Endodermal cell (in vitro differentiated cells): Measurements from ENCODE around the gene AHRR. TPM values are rescaled to one million over a fixed set of nuclear protein-coding genes. Genes with fewer than 3 reads are reported as not detected.

Source experiments
- DNase-seq: peaks from one replicate; pipeline ENCODE4 v3.0.0-alpha.2; 2017
- H3K27ac ChIP-seq: 2 replicates; pipeline ENCODE4 v1.5.1; 2013; ENCODE audit warnings: mild to moderate bottlenecking, low read depth, low read length, moderate library complexity
- H3K27me3 ChIP-seq: 2 replicates; pipeline ENCODE4 v1.6.1; 2013; ENCODE audit warnings: mild to moderate bottlenecking, low read length, moderate library complexity; ENCODE audit not compliant: insufficient read depth, control insufficient read depth, poor library complexity, severe bottlenecking
- H3K36me3 ChIP-seq: 2 replicates; pipeline ENCODE4 v1.7.0; 2013; ENCODE audit warnings: mild to moderate bottlenecking, low read length, moderate library complexity; ENCODE audit not compliant: control insufficient read depth, insufficient read depth
- H3K4me1 ChIP-seq: one replicate; pipeline ENCODE4 v1.7.0; 2013; ENCODE audit warnings: low read length; ENCODE audit not compliant: control insufficient read depth, insufficient read depth
- H3K4me3 ChIP-seq: 2 replicates; pipeline ENCODE4 v1.5.1; 2013; ENCODE audit warnings: mild to moderate bottlenecking, low read length, moderate library complexity
- H3K9ac ChIP-seq: 2 replicates; pipeline ENCODE4 v1.6.1; 2013; ENCODE audit warnings: mild to moderate bottlenecking, low read length, moderate library complexity; ENCODE audit not compliant: poor library complexity, severe bottlenecking; ENCODE audit errors: extremely low read depth
- H3K9me3 ChIP-seq: 2 replicates; pipeline ENCODE4 v1.6.1; 2013; ENCODE audit warnings: mild to moderate bottlenecking, low read length, moderate library complexity; ENCODE audit not compliant: control insufficient read depth
- H3K27ac Mint-ChIP-seq: 2 replicates; pipeline ENCODE4 v1.8.0; 2020; ENCODE audit warnings: mixed read lengths
- H3K27me3 Mint-ChIP-seq: 2 replicates; pipeline ENCODE4 v1.8.0; 2021; ENCODE audit warnings: mild to moderate bottlenecking, mixed read lengths; ENCODE audit not compliant: insufficient read depth
- H3K36me3 Mint-ChIP-seq: 2 replicates; pipeline ENCODE4 v1.8.0; 2020; ENCODE audit warnings: low read depth, mixed read lengths
- H3K4me1 Mint-ChIP-seq: 2 replicates; pipeline ENCODE4 v1.8.0; 2020; ENCODE audit warnings: mixed read lengths
- H3K4me3 Mint-ChIP-seq: 2 replicates; pipeline ENCODE4 v1.8.0; 2020; ENCODE audit warnings: mild to moderate bottlenecking, moderate library complexity, mixed read lengths
- H3K9me3 Mint-ChIP-seq: 2 replicates; pipeline ENCODE4 v1.8.0; 2020; ENCODE audit warnings: mild to moderate bottlenecking, mixed read lengths
- WGBS, 2 experiments: methylation state at CpG; one replicate each; pipeline versions ENCODE4 v1.1.5 to v1.1.7; 2013; ENCODE audit warnings: missing lambda C conversion rate in 2 of 2, mixed read lengths in 1 of 2; ENCODE audit not compliant: insufficient coverage in 1 of 2, insufficient read length in 1 of 2; 5-methylcytosine and 5-hydroxymethylcytosine counted together
- total RNA-seq, 2 donors: library from RNA; stranded (reverse); fragmentation: NEBNext Ultra II Directional in 1 of 2; extraction: Animal tissue kit (Norgen Biotek cat#: 25700) in 1 of 2; gene quantifications; 2 replicates in 1 of 2; 3 replicates in 1 of 2; pipeline ENCODE4 v1.2.1, GENCODE V29; 2021
- TF ChIP-seq, protein P1 (sequence below): fragments of 200-600 bp; sonication (generic); conservative IDR thresholded peaks from 2 replicates; pipeline ENCODE4 v1.5.0; 2021; ENCODE audit warnings: antibody characterized with exemption, mild to moderate bottlenecking

The AHRR gene
- total RNA-seq, 2 donors from 2014 or later, result 1.4 to 2.0 TPM

DNA sequence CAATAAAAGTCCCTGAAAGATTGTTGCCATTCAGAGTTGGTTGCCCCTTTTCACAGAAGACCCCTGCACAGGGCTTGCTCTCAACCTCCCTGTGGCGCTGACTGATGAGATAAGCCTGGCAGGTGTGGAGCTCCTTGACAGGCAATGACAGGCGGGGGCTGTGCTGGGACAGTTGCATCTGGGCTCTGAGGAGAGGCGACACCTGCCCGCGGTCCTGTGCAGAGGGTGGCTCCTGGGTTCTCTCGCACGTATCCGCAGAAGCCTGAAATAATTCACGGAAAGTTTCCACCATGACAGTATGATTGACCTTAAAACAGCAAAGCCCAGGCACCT lies 101.7 kb downstream of the AHRR start:
- no peak overlapping the region for H3K4me3 ChIP-seq
- no peak overlapping the region for H3K27ac ChIP-seq
- no peaks in the 10 kb centered on the region for H3K4me1 Mint-ChIP-seq

DNA sequence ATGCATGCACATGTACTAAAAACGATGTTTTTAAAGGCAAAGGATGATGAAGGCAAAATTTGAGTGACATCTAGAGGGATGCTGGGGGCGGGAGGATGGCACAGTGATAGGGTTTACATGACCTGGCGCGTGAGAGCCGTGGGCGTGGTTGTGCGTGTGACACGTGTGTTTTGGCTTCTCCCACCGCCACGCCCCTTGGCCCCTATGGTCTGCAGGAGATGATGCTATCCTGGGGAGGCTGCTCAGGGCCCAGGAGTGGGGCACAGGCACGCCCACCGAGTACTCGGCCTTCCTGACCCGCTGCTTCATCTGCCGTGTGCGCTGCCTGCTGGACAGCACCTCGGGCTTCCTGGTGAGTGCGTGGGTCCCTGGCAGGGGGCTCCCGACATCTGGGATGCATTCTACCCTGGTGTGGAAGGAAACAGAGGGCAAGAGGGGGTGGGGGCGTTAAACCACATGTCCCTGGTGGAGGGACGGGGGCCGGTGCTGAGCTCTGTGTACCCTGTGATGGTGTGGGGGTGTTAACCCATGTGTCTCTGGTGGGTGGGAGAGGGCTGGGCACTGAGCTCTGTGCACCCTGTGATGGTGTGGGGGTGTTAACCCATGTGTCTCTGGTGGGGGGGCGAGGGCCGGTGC lies 102.2 kb downstream of the AHRR start:
- H3K4me1 ChIP-seq, result no peaks in the 10 kb centered on the region
- 91 to 94% methylated on average over 17 to 24 of the region's 24 CpGs for WGBS, 2 experiments
- H3K36me3 Mint-ChIP-seq, result no peaks in the 10 kb centered on the region
- no peaks in the 10 kb centered on the region for H3K27me3 Mint-ChIP-seq
- H3K4me3 Mint-ChIP-seq, result no peak overlapping the region
- no peak overlapping the region for H3K27ac Mint-ChIP-seq
- no peaks in the 10 kb centered on the region for H3K4me1 Mint-ChIP-seq
- no peaks in the 10 kb centered on the region for H3K36me3 ChIP-seq
- DNase-seq, result peak; percentile 29
- no peaks in the 10 kb centered on the region for H3K9me3 Mint-ChIP-seq
- H3K4me3 ChIP-seq, result no peak overlapping the region
- H3K9me3 ChIP-seq, result no peaks in the 10 kb centered on the region
- TF ChIP-seq, protein P1, sequence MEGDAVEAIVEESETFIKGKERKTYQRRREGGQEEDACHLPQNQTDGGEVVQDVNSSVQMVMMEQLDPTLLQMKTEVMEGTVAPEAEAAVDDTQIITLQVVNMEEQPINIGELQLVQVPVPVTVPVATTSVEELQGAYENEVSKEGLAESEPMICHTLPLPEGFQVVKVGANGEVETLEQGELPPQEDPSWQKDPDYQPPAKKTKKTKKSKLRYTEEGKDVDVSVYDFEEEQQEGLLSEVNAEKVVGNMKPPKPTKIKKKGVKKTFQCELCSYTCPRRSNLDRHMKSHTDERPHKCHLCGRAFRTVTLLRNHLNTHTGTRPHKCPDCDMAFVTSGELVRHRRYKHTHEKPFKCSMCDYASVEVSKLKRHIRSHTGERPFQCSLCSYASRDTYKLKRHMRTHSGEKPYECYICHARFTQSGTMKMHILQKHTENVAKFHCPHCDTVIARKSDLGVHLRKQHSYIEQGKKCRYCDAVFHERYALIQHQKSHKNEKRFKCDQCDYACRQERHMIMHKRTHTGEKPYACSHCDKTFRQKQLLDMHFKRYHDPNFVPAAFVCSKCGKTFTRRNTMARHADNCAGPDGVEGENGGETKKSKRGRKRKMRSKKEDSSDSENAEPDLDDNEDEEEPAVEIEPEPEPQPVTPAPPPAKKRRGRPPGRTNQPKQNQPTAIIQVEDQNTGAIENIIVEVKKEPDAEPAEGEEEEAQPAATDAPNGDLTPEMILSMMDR, result no peak
- no peaks in the 10 kb centered on the region for H3K27me3 ChIP-seq
- no peak overlapping the region for H3K9ac ChIP-seq
- no peak overlapping the region for H3K27ac ChIP-seq

More for the DNA sequence above, 101.7 kb downstream of the AHRR start:
- no peak overlapping the region for H3K27ac Mint-ChIP-seq
- WGBS, 2 experiments, result 93 to 97% methylated on average over 6 to 9 of the region's 9 CpGs
- Histone ChIP-seq H3K27me3 (no peaks in the 10 kb centered on the region), H3K36me3 (no peaks in the 10 kb centered on the region), H3K9ac (no peak overlapping the region), H3K9me3 (no peaks in the 10 kb centered on the region), H3K4me1 (no peaks in the 10 kb centered on the region)
- H3K27me3 Mint-ChIP-seq, result no peaks in the 10 kb centered on the region
- TF ChIP-seq, protein P1, result no peak
- no peaks in the 10 kb centered on the region for H3K9me3 Mint-ChIP-seq
- H3K36me3 Mint-ChIP-seq, result no peaks in the 10 kb centered on the region
- DNase-seq, result no peak
- H3K4me3 Mint-ChIP-seq, result no peak overlapping the region

DNA sequence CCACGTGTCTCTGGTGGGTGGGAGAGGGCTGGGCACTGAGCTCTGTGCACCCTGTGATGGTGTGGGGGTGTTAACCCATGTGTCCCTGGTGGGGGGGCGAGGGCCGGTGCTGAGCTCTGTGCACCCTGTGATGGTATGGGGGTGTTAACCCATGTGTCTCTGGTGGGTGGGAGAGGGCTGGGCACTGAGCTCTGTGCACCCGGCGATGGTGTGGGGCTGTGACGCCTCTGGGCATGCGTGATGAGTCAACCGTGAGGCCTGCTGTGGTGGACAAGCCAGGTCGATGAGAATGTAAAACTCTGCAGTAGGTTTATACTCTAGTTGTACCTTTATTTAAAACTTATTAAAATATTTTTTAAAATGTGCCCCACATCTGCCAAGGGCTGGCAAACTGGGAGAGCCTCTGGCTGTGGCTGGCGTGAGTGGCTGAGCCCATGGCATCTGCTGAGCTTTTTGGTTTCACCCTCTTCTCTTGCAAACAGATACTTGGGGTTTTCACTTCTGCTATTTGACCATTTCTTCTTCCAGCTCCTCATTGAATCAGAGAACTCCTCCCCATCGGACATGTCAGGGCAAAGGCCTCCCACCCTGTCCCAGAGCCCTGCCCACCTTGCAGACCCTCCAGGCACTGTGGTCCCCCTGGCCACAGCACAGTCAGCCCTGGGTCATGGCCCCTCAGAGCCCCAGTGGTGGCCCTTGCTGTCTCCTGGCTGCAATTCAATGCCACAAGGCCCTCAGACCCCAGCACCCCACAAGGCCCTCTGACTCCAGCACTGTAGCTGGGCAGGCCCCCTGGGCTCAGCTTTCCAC lies 103.0 kb downstream of the AHRR start:
- Histone ChIP-seq H3K4me1 (no peaks in the 10 kb centered on the region), H3K4me3 (no peak overlapping the region), H3K27me3 (no peaks in the 10 kb centered on the region), H3K9me3 (no peaks in the 10 kb centered on the region), H3K9ac (no peak overlapping the region), H3K36me3 (no peaks in the 10 kb centered on the region), H3K27ac (no peak overlapping the region)
- peak; percentile 22 for DNase-seq
- WGBS, 2 experiments, result 77 to 92% methylated on average over 7 to 11 of the region's 11 CpGs
- no peaks in the 10 kb centered on the region for H3K4me1 Mint-ChIP-seq
- H3K27ac Mint-ChIP-seq, result no peak overlapping the region
- no peaks in the 10 kb centered on the region for H3K36me3 Mint-ChIP-seq
- TF ChIP-seq, protein P1, result no peak
- no peaks in the 10 kb centered on the region for H3K9me3 Mint-ChIP-seq
- peaks cover 2% of the 10 kb centered on the region for H3K27me3 Mint-ChIP-seq
- H3K4me3 Mint-ChIP-seq, result no peak overlapping the region
